ENCODE data around the gene CUL7. TPM values are rescaled to one million over a fixed set of nuclear protein-coding genes. Genes with fewer than 3 reads are reported as not detected.

CUL7 gene
- total RNA-seq, 1 experiment from 2014 or later, result 34.1 TPM

- no peak overlapping the region for H3K4me2 ChIP-seq (ENCODE audit: low read length)
- H4K20me1 ChIP-seq (ENCODE audit: insufficient read depth), result no peaks in the 10 kb centered on the region
- RAD21 ChIA-PET (ENCODE audit: low non-redundant PET in 1 of 2, low total read pairs in 2 of 2, uncharacterized antibody in 2 of 2, unreplicated experiment in 2 of 2), result no interaction called here
- DNase-seq (ENCODE audit: low read depth, low spot score) (no peak), ATAC-seq (no peak)
- H2AFZ ChIP-seq (ENCODE audit: low read depth, low read length, poor library complexity, severe bottlenecking), result no peak overlapping the region
- intact Hi-C loops (cut with micrococcal nuclease), result loop anchor here (5.0 kb wide), 2 partner anchors 46 to 254 kb away; partner anchors contain the start of genes KLC4 and MRPL2
- H3K27ac ChIP-seq (ENCODE audit: low read depth, low read length), result no peak overlapping the region
- H3K4me1 ChIP-seq (ENCODE audit: control insufficient read depth in 1 of 2, insufficient read depth in 2 of 2, low read length in 2 of 2), result peaks cover 7 to 20% of the 10 kb centered on the region in 2 experiments; a peak in 2 of 4 replicates
- BruUV-seq (replicated peaks), result no TSS peak
- H3K9me2 ChIP-seq (ENCODE audit: insufficient read depth), result no peaks in the 10 kb centered on the region
- no peak for TF ChIP-seq MAX (IDR thresholded peaks at IDR 0.05)
- no peak for TF ChIP-seq FOSL1 (IDR thresholded peaks at IDR 0.05; ENCODE audit: low read depth)
- no peak for TF ChIP-seq YY1 (IDR thresholded peaks at IDR 0.05; ENCODE audit: extremely low read depth, insufficient replicate concordance, low read depth, low read length)
- peak in 1 of 3 experiments; percentile 8; a peak in 1 of 6 replicates for TF ChIP-seq CTCF (IDR thresholded peaks at IDR 0.05 in 2 of 3, conservative IDR thresholded peaks at IDR 0.05 in 1 of 3; ENCODE audit: borderline replicate concordance in 1 of 3, insufficient read depth in 1 of 3, low read depth in 2 of 3, low read length in 2 of 3)
- no peak for TF ChIP-seq ATF3 (IDR thresholded peaks at IDR 0.05)
- H3K27me3 ChIP-seq (ENCODE audit: insufficient read depth, low read length), result no peaks in the 10 kb centered on the region
- no peaks in the 10 kb centered on the region for H3K9me3 ChIP-seq (ENCODE audit: control insufficient read depth in 1 of 2, insufficient read depth in 1 of 2, low read depth in 1 of 2, low read length in 2 of 2)
- no peak overlapping the region for H3K9ac ChIP-seq (ENCODE audit: low read length)
- H3K36me3 ChIP-seq (ENCODE audit: control insufficient read depth in 1 of 2, insufficient read depth in 2 of 2, low read length in 2 of 2), result peaks cover 36 to 37% of the 10 kb centered on the region in 2 experiments; a peak in 3 of 4 replicates
- CTCF ChIA-PET, result no interaction called here
- peaks cover 34% of the 10 kb centered on the region for H3K79me2 ChIP-seq (ENCODE audit: insufficient read depth, low read length)
- POLR2A ChIA-PET, result no interaction called here
- no peak overlapping the region for H3K4me3 ChIP-seq (replicated peaks in 1 of 2; ENCODE audit: low read depth in 1 of 2, low read length in 2 of 2)
Measured at GRCh38 chr6:43011207-43011606, 42.4 kb downstream of the CUL7 start.

GRCh38 chr6:43009124-43009523, 44.5 kb downstream of the CUL7 start:
- ATAC-seq (no peak), DNase-seq (ENCODE audit: low read depth, low spot score) (no peak)
- no peaks in the 10 kb centered on the region for H3K9me2 ChIP-seq (ENCODE audit: insufficient read depth)
- H3K36me3 ChIP-seq (ENCODE audit: control insufficient read depth in 1 of 2, insufficient read depth in 2 of 2, low read length in 2 of 2), result peaks cover 36 to 39% of the 10 kb centered on the region in 2 experiments; a peak in 3 of 4 replicates
- POLR2A ChIA-PET, result interaction anchor here (1.1 kb wide), 1 partner anchor 25 kb away, joined by 3 read pairs; the partner anchor contains the start of gene PPP2R5D
- no peaks in the 10 kb centered on the region for H3K9me3 ChIP-seq (ENCODE audit: control insufficient read depth in 1 of 2, insufficient read depth in 1 of 2, low read depth in 1 of 2, low read length in 2 of 2)
- no peaks in the 10 kb centered on the region for H4K20me1 ChIP-seq (ENCODE audit: insufficient read depth)
- H2AFZ ChIP-seq (ENCODE audit: low read depth, low read length, poor library complexity, severe bottlenecking), result no peak overlapping the region
- H3K4me1 ChIP-seq (ENCODE audit: control insufficient read depth in 1 of 2, insufficient read depth in 2 of 2, low read length in 2 of 2), result peaks cover 7 to 13% of the 10 kb centered on the region in 2 experiments; a peak in 2 of 4 replicates
- intact Hi-C loops (cut with micrococcal nuclease), result loop anchor here (1.0 kb wide), 1 partner anchor 134 kb away; no protein-coding TSS in a partner anchor
- RAD21 ChIA-PET (ENCODE audit: low non-redundant PET in 1 of 2, low total read pairs in 2 of 2, uncharacterized antibody in 2 of 2, unreplicated experiment in 2 of 2), result no interaction called here
- CTCF ChIA-PET, result interaction anchor here (1.0 to 1.1 kb wide), 2 partner anchors 25 to 135 kb away, joined by 3 read pairs; partner anchors contain the start of gene PPP2R5D
- no TSS peak for BruUV-seq (replicated peaks)
- H3K79me2 ChIP-seq (ENCODE audit: insufficient read depth, low read length), result peaks cover 20% of the 10 kb centered on the region
- H3K27me3 ChIP-seq (ENCODE audit: insufficient read depth, low read length), result no peaks in the 10 kb centered on the region
- H3K9ac ChIP-seq (ENCODE audit: low read length), result no peak overlapping the region
- no peak for TF ChIP-seq FOSL1 (IDR thresholded peaks at IDR 0.05; ENCODE audit: low read depth)
- TF ChIP-seq CTCF (IDR thresholded peaks at IDR 0.05 in 2 of 3, conservative IDR thresholded peaks at IDR 0.05 in 1 of 3; ENCODE audit: borderline replicate concordance in 1 of 3, insufficient read depth in 1 of 3, low read depth in 2 of 3, low read length in 2 of 3), result peak in 2 of 3 experiments; percentile 56 to 59; a peak in 4 of 6 replicates
- H3K27ac ChIP-seq (ENCODE audit: low read depth, low read length), result no peak overlapping the region
- H3K4me3 ChIP-seq (replicated peaks in 1 of 2; ENCODE audit: low read depth in 1 of 2, low read length in 2 of 2), result no peak overlapping the region
- no peak overlapping the region for H3K4me2 ChIP-seq (ENCODE audit: low read length)

Measured in HCT116 (cell line).